Esophagus muscularis mucosa (tissue), 4 donors: Measurements from ENCODE around the gene LCA5L. TPM values are rescaled to one million over a fixed set of nuclear protein-coding genes. Genes with fewer than 3 reads are reported as not detected.
"Not testable (repeated sequence)": the region's sequence is repeated elsewhere in the genome, so short reads cannot be mapped to it uniquely, and the experiment has no call there.

ENCODE experiments used
- DNase-seq: peaks from one replicate; pipeline ENCODE4 v3.0.0-alpha.2; 2017; ENCODE audit errors: extremely low spot score
- H3K27ac ChIP-seq, 4 donors: fragments of 200-600 bp; sonication (generic); replicated peaks in 1 of 4; 1 replicate in 3 of 4; 2 replicates in 1 of 4; pipeline ENCODE4 v1.5.1; 2016 to 2019; ENCODE audit warnings: mild to moderate bottlenecking in 1 of 4
- H3K27me3 ChIP-seq, 4 donors: fragments of 200-600 bp; sonication (generic); one replicate each; pipeline versions ENCODE4 v1.5.1 to v1.6.0; 2016 to 2019
- H3K36me3 ChIP-seq, 4 donors: fragments of 200-600 bp; sonication (generic); one replicate each; pipeline ENCODE4 v1.5.1; 2016 to 2019
- H3K4me1 ChIP-seq, 4 donors: fragments of 200-600 bp; sonication (generic); one replicate each; pipeline ENCODE4 v1.5.1; 2016 to 2019
- H3K4me3 ChIP-seq, 4 donors: fragments of 200-600 bp; sonication (generic); 1 replicate in 2 of 4; 2 replicates in 2 of 4; pipeline ENCODE4 v1.5.1; 2016 to 2019; ENCODE audit warnings: mild to moderate bottlenecking in 4 of 4, moderate library complexity in 1 of 4
- H3K9me3 ChIP-seq, 4 donors: fragments of 200-600 bp; sonication (generic); 1 replicate in 3 of 4; 2 replicates in 1 of 4; pipeline ENCODE4 v1.5.1; 2016 to 2019
- CTCF ChIP-seq, 3 experiments: fragments of 200-600 bp in 2 of 3; fragments of 450-650 bp in 1 of 3; sonication (generic) in 2 of 3; IDR thresholded peaks; one replicate each; pipeline ENCODE4 v1.5.1; 2017 to 2019; ENCODE audit warnings: antibody characterized with exemption in 3 of 3, mild to moderate bottlenecking in 2 of 3, moderate library complexity in 1 of 3
- EP300 ChIP-seq: sonication (generic); formaldehyde crosslinking; IDR thresholded peaks from one replicate; pipeline ENCODE4 v1.6.1; 2017; ENCODE audit warnings: antibody characterized with exemption
- POLR2A ChIP-seq: fragments of 450-650 bp; IDR thresholded peaks from one replicate; pipeline ENCODE4 v1.6.1; 2017; ENCODE audit warnings: antibody characterized with exemption, moderate library complexity, mild to moderate bottlenecking, low read depth
- POLR2AphosphoS5 ChIP-seq, 2 donors: sonication (generic); formaldehyde crosslinking; IDR thresholded peaks; one replicate each; pipeline ENCODE4 v1.6.1; 2017; ENCODE audit warnings: antibody characterized with exemption in 2 of 2
- WGBS: methylation state at CpG from one replicate; pipeline ENCODE4 v1.1.5; 2018; 5-methylcytosine and 5-hydroxymethylcytosine counted together
- intact Hi-C: fragments of 100-400 bp; cut with DNase I; formaldehyde crosslinking; loops from one replicate; pipeline ENCODE4 v1.15.1; 2023
- total RNA-seq, 4 donors: library from RNA; depleted of rRNA; stranded (reverse); fragments of >200 nt; gene quantifications; one replicate each; pipeline versions ENCODE4 v1.1.0 to v1.2.1, GENCODE V29; 2016

Gene LCA5L
- total RNA-seq, 4 donors from 2014 or later, result 0.83 to 2.8 (median 2.2) TPM

- H3K36me3 ChIP-seq, result no peaks in the 10 kb centered on the region
- intact Hi-C loops, result no loop called here
- no peaks in the 10 kb centered on the region for H3K9me3 ChIP-seq
- 75% methylated on average over 5 of the region's 5 CpGs for WGBS
- no peak for DNase-seq
- H3K27ac ChIP-seq, result no peak overlapping the region
- no peak overlapping the region for H3K4me3 ChIP-seq
- H3K4me1 ChIP-seq, result no peaks in the 10 kb centered on the region
- TF ChIP-seq CTCF (IDR thresholded peaks at IDR 0.05) (no peak), EP300 (no peak), POLR2AphosphoS5 (IDR thresholded peaks at IDR 0.05) (no peak), POLR2A (no peak)
- H3K27me3 ChIP-seq, result no peaks in the 10 kb centered on the region
These were observed 22.9 kb downstream of the LCA5L start for GRCh38 chr21:39422527-39423241.

DNA sequence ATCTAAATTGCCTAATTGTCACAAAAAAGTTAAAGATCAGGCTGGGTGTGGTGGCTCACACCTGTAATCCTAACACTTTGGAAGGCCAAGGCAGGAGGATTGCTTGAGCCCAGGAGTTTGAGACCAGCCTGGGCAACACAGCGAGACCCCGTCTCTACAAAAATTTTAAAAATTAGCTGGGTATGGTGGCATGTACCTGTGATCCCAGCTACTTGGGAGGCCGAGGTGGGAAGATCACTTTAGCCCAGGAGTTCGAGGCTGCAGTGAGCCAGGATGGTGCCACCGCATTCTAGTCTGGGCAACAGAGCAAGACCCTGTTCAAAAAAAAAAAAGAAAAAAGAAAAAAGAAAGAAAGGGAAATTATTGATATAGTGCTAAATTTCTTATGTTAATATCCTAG, 26.4 kb downstream of the LCA5L start:
- intact Hi-C loops, H3K27me3 ChIP-seq: not testable (repeated sequence)
- WGBS, result 98% methylated on average over 5 of the region's 5 CpGs

GRCh38 chr21:39406065-39406464, 39.5 kb downstream of the LCA5L start:
- WGBS, result 98% methylated on average over 2 of the region's 2 CpGs
- Histone ChIP-seq H3K4me1 (peaks cover 0 to 3% (median 0%) of the 10 kb centered on the region in 4 donors), H3K27ac (no peak overlapping the region), H3K4me3 (no peak overlapping the region), H3K27me3 (no peaks in the 10 kb centered on the region), H3K36me3 (peaks cover 10 to 41% (median 18%) of the 10 kb centered on the region in 4 donors), H3K9me3 (peaks cover 0 to 4% (median 2%) of the 10 kb centered on the region in 4 donors)
- TF ChIP-seq CTCF (IDR thresholded peaks at IDR 0.05) (no peak), POLR2A (no peak), EP300 (no peak), POLR2AphosphoS5 (IDR thresholded peaks at IDR 0.05) (no peak)
- no peak for DNase-seq
- intact Hi-C loops, result no loop called here

More for the DNA sequence above, 26.4 kb downstream of the LCA5L start:
- H3K4me1 ChIP-seq, H3K9me3 ChIP-seq, DNase-seq, H3K36me3 ChIP-seq, H3K4me3 ChIP-seq, H3K27ac ChIP-seq: not testable (repeated sequence)

DNA sequence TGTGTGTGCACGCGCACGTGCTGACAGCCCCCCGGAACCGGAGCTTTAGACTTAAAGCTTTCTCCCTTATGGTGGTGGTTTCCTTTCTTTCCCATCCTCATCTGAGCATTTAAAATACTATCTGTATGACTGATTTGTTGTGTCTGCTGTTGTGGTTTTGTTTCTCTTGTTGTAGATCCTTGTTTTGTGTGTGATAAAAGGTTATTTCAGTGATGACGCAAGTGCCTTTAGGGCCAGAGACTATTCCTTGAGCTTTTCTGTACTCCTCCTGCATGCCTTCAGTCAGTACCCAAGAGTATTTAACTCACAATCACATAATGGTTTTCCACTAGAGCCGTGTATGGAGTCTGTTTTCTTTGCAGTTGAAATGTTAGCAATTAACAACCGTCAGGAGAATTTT, 45.4 kb downstream of the LCA5L start:
- no peaks in the 10 kb centered on the region for H3K9me3 ChIP-seq
- DNase-seq, result no peak
- TF ChIP-seq CTCF (IDR thresholded peaks at IDR 0.05) (no peak), EP300 (no peak), POLR2AphosphoS5 (IDR thresholded peaks at IDR 0.05) (no peak), POLR2A (no peak)
- intact Hi-C loops, result no loop called here
- H3K4me3 ChIP-seq, result no peak overlapping the region
- no peak overlapping the region for H3K27ac ChIP-seq
- H3K4me1 ChIP-seq, result peaks cover 0 to 3% (median 0%) of the 10 kb centered on the region in 4 donors
- H3K36me3 ChIP-seq, result peaks cover 2 to 47% (median 31%) of the 10 kb centered on the region in 4 donors
- 86% methylated on average over 8 of the region's 8 CpGs for WGBS
- H3K27me3 ChIP-seq, result no peaks in the 10 kb centered on the region

GRCh38 chr21:39397646-39398385, 47.8 kb downstream of the LCA5L start:
- WGBS, result 89% methylated on average over 11 of the region's 11 CpGs
- no peak overlapping the region for H3K4me3 ChIP-seq
- no peak for DNase-seq
- H3K36me3 ChIP-seq, result peaks cover 23 to 70% (median 55%) of the 10 kb centered on the region in 4 donors
- intact Hi-C loops, result no loop called here
- H3K4me1 ChIP-seq, result peaks cover 0 to 3% (median 0%) of the 10 kb centered on the region in 4 donors
- no peaks in the 10 kb centered on the region for H3K9me3 ChIP-seq
- TF ChIP-seq EP300 (no peak), POLR2AphosphoS5 (IDR thresholded peaks at IDR 0.05) (no peak), POLR2A (no peak), CTCF (IDR thresholded peaks at IDR 0.05) (no peak)
- H3K27me3 ChIP-seq, result no peaks in the 10 kb centered on the region
- no peak overlapping the region for H3K27ac ChIP-seq
